Activated CD8-positive, alpha-beta memory T cell treated with anti-CD3 and anti-CD28 coated beads, Interleukin-2, amount 50 U/mL, for 24 hours (primary cell): ENCODE data around the gene MAP7.
"Not testable (repeated sequence)": the region's sequence is repeated elsewhere in the genome, so short reads cannot be mapped to it uniquely, and the experiment has no call there.

Source experiments
- DNase-seq: peaks from one replicate; pipeline ENCODE4 v3.0.0-alpha.2; 2020; ENCODE audit errors: extremely low read depth

Gene MAP7

DNA sequence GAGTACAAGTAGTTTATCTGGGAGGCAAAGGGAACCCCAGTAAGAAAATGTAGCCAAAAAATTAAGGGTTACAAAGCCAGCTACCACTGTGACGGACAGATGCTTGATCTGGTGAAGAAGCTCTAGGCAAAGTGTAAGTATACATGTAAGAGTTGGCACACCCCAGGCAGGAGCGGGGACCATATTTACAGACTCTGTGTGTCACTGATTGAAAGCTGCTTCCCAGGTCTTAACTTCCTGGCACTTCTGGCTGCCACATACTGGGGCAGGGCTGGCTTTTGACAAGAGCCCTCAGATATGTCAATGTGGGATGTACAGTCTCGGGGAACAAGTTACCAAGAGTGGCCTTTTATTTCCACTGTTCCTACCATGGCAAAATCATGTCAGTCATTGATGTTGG is 212.6 kb downstream of the MAP7 start:
- DNase-seq: no peak

DNA sequence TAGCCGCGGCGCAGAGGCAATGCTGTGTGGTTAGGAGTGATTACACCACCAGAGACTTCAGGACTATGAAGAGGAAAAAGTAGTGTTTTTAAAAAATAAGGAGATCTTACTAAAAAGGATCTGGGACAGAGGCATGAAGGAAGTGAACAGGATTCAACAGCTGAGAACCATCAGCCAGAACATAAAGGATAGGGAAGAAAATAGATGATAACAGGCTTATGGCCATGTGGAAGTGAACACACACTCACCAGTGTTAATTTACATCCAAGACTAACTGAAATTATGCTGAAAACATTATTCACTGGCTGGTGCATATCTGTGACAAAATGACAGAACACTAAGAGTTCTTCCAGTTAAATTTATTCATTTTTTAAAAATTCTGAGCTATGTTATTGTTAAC is 213.1 kb downstream of the MAP7 start:
- DNase-seq: no peak

DNA sequence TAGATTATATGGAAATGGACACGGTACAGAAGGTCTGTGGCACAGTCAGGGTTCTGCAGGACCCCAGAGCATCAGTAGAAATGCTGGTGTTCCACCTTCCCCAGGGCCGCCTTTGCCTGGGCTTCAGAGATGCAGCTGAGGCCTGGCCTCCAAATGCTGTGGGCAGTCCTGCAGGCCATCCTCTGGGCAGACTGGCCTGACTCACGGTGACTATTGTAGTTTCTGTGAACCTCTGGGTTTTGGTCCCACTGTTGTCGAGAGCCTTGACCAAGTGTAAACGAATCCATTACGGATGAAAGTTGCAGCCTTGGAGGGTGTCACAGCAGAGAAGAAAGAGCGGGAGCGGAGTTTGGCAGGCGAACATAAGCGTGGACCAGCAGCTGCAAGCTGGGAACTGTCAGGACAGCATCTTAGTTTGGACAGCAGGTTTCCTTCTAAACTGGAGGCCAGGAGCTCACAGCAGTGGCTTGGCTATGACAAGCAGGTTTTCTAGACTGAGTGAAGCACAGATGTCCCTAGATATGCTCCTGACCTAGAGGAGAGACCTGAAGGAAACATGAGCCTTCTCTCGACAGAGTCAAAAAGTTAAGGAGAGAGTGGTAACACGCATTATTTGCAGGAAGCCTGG is 214.4 kb downstream of the MAP7 start:
- DNase-seq: no peak

DNA sequence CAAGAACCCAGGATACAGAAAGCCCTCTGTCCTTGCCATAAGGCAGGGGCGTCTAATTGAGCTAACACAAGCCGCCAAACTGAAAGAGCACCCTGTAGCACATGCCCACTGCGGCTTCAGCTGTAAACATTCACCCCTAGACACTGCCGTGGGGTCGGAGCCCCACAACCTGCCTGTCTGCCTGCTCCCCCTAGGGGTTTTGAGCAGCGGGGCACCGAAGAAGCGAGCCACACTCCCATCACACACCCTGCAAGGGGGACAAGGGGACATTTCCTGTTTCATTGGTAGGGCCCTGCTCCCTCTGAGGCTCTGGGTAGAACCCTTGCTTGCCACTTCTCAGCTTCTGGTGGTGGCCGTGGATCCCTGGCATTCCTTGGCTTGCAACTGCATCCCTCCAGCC is 215.4 kb downstream of the MAP7 start:
- DNase-seq: no peak

DNA sequence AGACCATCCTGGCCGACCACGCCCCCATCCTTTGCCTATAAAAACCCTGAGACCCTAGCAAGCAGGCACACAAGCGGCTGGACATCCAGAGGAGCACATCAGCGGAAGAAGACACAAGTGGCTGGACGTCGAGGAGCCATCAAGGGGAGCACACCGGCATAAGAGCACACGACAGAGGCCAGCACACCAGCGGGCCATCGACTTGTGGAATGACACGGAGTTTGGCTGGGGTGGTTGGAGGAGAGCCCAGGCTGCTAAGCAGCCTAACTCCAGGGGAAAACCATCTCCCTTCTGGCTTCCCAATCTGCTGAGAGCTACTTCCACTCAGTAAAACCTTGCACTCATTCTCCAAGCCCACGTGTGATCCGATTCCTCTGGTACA is 215.8 kb downstream of the MAP7 start:
- DNase-seq: no peak

DNA sequence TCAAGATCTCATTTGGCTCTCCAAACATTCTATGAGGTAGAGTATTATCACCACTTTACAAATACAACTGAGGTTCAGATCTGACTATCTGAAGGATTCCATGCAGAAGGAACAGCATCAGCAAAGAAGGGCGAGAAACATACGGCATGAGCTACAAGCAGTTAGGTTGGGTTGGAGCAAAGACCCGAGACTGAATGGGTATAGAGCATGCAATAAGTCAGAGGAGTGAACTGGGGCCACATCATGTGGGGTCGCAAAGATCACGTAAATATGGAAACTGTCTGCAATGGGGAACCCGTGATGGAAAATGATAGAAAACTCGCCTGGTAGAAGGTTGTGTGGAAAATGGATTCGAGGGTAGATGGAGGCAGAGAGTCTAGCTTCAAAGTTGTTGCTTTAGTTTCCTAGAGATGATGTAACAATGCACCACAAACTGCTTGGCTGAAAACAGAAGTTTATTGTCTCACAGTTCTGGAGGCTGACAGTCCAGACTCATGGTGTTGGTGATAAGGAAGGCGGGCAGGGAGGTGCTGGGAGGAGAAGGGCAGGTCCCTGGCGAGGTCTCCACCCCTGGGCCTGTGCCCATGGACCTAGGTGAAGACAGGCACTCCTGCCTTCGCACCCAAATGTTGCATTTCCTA is 216.3 kb downstream of the MAP7 start:
- DNase-seq: no peak

DNA sequence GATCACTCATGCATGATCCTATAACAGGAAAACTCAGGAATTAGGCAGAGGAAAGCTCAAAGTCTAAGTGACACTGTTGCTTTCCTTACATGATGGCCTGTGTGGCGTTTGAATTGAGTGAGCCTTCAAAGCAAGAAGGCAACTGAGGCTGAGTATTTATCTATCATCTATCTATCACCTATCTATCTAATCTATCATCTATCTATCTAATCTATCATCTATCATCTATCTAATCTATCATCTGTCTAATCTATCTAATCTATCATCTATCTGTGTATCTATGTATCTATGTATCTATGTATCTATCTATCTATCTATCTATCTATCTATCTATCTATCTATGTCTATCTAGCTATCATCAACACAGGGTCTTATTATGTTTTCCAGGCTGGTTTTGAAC is 218.8 kb downstream of the MAP7 start:
- no peak for DNase-seq

DNA sequence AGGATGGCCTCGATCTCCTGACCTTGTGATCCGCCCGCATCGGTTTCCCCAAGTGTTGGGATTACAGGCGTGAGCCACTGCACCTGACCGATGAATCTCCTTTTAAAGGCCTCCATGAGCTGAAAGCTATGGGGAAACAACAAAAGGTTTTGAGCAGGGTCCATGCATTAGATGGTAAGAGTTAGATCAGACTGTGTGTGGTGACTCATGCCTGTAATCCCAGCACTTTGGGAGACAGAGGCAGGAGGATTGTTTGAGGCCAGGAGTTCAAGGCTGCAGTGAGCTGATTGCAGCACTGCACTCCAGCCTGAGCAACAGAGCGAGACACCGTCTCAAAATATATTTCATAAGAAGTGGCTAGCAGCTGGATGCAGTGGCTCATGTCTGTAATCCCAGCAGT is 219.6 kb downstream of the MAP7 start:
- no peak for DNase-seq

DNA sequence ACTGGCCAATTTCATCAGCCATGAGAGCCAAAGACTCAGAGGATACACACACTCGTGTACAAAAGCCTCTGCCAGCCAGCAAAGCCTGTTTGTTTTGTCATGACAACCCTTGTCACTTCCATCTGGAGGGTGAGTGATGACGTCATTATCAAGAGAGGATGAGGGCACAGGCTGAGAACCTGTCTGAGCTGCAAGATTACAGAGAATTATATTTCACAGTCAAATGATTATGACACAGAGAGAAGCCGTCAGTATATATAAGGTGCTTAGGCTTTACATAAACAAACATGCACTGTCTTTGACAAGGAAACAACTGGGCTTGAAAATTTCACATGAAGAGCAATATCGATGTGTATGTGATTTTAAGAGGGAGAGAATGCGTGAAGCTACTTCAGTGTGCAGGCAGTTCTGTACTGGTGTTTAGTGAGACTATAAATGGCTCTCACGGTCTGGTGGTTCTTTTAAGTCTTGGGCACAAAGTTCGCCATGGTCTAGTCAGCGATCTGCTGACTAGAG is 224.1 kb downstream of the MAP7 start:
- DNase-seq: no peak

DNA sequence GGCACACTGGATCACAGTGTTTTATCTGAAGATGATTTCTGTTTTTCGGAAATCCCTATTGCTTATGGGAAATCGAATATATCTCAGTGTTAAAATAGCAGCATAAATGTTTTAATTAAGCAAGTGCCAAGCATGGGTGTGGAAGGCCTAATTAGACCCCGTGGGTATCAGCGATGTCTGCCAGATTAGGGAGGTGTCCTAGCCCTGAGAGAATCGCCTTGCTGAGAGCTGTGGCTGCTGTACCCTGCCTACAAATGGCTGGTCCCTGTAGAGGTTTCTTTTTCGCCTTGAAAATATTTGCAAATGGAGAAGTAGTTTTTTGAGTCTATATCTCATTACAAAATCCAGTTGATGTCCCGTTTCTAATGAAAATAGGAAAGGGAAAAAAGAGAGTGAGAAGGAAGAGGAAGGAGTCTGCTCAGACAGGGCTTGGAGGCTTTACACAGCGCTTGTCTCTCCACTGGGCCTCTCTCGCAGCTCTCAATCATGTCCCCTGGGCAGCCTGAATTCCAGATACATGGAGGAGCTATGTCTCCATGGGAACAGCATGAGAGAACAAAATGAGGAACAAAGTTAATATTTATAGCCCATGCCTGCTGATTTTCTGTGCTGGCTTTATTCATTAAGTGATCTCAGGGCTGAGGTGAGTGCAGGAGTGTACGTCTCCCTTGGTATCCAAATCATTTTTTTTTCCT is 225.4 kb downstream of the MAP7 start:
- no peak for DNase-seq

DNA sequence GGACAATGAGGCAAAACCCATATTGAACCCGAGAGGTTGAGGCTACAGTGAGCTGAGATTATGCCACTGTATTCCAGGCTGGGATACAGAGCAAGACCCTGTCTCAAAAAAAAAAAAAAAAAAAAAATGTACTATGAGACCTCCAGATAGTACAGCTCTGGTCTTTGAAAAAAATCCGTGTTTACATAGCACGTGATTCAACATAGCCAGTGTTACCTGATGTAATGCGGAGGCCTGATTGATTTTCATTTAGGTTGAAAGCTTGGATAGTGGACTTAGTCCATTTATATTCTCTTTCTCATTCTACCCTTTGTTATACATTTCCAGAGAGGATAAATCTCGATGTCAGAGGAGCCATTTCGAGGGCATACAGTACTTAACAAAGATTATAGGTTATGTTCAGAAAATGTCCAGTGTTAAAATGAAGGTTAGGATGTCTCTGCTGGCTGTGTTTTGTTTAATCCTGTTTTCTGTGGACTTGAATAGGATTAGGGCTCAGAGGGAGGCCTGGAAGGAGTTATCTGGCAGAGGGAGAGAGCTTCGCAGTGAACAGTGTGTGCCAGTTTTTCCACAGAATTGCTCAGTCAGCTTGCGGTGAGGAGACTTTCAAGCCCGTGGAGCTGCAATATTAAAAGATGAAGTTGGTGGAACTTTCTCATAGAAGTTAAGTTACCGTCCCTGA is 226.7 kb downstream of the MAP7 start:
- DNase-seq: no peak

DNA sequence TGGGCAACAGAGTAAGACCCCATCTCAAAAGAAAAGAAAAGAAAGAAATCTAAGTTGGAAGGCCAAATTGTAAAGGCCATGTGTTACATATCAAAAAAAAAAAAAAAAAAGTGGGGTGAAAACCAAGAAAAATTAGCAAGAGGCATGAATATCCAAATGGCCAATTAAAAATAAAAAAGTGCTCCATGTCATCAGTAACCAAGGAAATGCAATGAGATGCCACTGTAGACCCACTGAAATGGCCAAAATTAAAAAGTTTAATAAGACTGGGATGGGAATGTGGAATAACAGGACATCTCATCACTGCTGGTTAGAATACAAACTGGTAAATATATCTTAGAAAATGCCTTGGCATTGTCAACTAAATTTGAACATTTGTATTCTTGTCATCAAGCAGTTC is 230.5 kb downstream of the MAP7 start:
- DNase-seq: no peak

DNA sequence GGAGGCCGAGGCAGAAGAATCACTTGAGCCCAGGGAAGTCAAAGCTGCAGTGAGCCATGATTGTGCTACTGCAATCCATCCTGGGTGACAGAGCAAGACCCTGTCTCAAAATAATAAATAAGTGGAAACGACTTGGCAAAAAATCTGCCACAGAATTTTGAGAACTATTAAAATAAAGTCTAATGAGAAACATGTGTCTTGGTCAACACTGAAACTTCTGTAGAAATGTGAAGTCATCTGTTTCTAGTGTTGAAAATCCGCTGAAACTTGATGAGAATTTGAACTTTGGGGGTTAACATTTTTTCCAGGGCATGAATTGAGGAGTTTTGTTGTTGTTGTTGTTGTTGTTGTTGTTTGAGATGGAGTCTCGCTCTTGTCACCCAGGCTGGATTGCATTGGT is 231.5 kb downstream of the MAP7 start:
- DNase-seq: no peak

DNA sequence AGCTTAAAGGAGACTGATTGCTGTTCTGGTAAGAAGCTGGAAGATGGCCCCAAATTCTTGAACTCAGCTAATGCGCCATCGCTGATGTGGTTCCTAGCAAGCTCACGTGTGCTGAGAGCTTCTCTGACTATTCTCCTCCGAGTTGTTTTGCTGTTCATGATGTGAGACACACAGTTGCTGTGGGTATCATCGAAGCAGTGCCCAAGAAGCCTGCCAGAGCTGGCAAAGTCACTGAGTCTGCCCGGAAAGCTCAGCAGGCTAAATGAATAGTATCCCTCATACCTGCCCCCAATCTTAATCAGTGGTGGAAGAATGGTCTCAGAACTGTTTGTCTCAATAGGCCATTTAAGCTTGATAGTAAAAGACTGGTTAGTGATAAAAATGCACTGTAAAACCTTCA is 232.3 kb downstream of the MAP7 start:
- DNase-seq: no peak

DNA sequence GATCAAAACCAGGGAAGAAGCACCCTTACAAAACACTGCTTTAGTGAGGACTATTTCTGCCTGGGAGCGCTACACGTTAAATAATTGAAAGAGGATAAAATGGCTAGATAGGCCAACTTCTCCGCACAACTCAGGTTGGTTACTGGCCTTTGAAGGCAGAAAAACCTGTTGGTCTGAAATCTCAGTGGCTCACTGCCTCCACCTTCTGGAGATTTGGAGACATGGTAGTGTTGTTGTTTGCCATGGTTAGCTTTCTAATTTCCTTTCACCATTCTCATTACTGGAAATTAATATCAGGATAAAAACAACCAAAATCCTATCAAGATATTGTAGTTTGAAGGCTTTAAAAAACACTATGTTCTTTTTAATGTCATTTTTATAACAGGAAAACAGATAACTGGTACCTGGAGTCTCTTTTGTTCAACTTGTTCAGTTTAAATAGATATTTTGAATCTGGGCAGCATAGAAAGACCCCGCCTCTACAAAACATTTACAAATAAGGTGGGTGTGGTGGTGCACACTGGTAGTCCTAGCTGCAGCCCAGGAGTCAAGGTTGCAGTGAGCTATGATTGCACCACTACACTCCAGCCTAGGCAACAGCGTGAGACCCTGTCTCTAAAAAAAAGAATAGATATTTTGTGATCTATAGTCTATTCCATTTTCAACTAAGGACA is 233.1 kb downstream of the MAP7 start:
- DNase-seq: peak; percentile 3

DNA sequence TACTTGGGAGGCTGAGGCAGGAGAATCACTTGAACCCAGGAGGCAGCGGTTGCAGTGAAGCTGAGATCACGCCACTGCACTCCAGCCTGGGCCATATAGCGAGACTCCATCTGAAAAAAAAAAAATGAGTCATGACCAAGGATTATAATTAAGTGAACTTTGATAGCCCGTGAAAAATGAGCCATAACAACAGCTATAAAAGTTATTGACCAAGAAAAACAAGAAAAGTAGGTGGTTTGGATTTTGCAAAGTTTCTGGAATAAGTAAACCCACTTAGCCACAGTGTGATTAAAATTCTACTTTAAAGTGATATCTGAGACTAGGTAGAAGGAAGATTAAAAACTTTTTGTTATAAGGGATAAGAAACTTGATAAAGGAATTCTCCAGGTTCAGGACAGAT is 234.6 kb downstream of the MAP7 start:
- no peak for DNase-seq

DNA sequence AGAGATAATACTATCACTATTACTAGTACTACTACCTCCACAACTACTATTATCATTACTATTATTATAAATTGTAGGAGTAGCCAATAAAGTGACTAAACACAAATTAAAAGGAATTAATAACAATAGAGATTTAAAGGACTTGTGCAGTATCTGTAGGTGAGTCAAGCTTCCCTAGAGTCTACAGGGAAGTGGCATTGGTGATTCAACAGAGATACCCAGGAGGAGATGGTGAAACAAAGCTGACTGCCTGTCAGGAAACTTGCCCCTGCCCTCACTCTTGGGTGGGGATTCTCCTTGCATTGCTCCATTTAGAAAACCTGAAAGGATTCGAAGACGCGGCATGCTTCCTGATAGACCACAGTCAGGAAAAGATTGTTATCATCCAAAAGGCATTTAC is 237.2 kb downstream of the MAP7 start:
- DNase-seq: no peak

DNA sequence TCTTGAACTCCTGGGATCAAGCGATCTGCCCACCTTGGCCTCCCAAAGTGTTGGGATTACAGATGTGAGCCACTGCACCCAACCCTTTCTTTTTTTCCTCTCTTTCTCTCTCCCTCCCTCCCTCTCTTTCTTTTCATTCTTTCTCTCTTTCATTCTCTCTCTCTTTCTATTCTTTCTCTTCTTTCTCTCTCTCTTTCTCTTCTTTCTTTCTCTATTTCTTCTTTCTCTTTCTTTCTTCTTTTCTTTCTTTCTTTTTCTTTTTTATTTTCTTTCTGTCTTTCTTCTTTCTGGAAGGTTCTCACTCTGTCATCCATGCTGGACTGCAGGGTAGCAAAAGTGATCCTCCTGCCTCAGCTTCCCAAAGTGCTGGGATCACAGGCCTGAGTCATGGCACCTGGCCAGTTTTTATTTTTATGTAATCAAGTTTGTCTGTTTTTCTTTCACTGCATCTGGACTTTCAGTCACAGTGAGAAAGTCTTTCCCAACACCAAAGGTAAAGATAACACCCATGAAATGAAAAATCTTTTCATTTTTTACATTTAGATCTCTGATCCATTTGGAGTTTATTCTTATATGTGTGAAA is 240.4 kb downstream of the MAP7 start:
- DNase-seq: no peak

DNA sequence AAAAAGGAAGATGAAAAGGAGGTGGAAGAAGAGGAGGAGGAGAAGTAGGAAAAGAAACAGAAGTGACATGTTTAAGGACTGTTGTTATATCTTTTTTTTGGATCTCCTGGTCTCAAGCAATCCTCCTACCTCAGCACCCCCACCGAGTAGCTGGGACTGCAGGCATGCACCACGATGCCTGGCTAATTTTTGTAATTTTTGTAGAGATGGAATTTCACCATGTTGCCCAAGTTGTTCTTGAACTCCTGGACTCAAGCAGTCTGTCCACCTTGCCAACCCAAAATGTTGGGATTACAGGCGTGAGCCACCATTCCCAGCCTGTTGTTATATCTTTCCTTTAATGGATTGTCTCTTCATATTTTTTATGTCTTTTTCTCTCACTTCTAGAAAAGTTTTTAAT is 241.1 kb downstream of the MAP7 start:
- DNase-seq: no peak

DNA sequence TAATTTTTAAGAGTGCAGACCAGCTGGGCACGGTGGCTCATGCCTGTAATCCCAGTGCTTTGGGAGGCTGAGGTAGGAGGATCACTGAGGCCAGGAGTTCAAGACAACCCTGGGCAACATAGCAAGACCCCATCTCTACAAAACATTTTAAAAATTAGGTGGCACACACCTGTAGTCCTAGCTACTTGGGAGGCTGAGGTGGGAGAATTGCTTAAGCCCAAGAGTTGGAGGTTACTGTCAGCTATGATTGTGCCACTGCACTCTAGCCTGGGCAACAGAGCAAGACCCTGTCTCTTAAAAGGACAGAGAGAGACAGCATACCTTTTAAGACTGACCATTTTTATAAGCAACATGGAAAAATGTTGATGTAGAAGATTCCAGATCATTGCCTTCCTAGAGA is 241.8 kb downstream of the MAP7 start:
- DNase-seq: not testable (repeated sequence)

DNA sequence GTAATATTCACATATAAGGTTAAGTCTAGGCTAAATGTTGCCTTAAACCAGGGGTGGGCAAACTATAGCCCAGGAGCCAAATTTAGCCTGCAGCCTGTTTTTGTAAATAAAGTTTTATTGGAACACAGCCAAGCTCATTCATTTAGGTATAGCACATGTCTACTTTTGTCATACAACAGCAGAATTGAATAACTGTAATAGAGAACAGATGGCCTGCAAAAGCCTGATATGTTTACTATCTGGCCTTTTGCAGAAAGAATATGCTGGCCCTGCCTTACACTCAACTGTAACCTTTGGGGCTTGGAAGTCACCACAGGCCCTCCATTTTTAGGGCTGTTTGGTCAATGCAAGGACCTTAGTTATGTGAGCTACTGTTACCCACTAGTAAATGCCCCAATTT is 242.9 kb downstream of the MAP7 start:
- no peak for DNase-seq

DNA sequence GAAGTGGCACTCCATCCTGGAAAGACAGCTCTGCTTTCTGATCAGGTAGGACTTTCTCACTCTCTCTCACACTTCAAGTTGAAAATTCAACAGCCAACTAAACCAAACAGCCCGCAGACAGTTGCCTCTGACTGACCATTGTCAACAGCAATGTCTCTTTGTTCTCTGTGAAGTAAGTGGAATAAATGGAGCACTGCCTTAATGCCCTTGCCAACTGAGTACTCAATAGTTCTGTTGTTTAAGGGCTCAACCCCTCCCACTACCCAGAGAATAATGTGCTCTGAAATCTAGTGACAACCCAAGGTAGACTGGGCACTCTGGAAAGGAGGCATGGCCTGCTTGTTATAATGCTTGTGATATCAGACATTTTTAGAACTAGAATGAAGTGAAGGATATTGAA is 243.8 kb downstream of the MAP7 start:
- DNase-seq: no peak
